Stimulated activated CD4-positive, alpha-beta T cell treated with anti-CD3 and anti-CD28 coated beads, Interleukin-2, amount 100 ng/mL, for 24 hours (primary cell): ENCODE measurements around the gene RANBP3L.
"Not testable (repeated sequence)": the region's sequence is repeated elsewhere in the genome, so short reads cannot be mapped to it uniquely, and the experiment has no call there.

Experiments
- DNase-seq, 2 donors: peaks; one replicate each; pipeline ENCODE4 v3.0.0-alpha.2; 2020

Gene RANBP3L, protein sequence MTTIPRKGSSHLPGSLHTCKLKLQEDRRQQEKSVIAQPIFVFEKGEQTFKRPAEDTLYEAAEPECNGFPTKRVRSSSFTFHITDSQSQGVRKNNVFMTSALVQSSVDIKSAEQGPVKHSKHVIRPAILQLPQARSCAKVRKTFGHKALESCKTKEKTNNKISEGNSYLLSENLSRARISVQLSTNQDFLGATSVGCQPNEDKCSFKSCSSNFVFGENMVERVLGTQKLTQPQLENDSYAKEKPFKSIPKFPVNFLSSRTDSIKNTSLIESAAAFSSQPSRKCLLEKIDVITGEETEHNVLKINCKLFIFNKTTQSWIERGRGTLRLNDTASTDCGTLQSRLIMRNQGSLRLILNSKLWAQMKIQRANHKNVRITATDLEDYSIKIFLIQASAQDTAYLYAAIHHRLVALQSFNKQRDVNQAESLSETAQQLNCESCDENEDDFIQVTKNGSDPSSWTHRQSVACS

DNA sequence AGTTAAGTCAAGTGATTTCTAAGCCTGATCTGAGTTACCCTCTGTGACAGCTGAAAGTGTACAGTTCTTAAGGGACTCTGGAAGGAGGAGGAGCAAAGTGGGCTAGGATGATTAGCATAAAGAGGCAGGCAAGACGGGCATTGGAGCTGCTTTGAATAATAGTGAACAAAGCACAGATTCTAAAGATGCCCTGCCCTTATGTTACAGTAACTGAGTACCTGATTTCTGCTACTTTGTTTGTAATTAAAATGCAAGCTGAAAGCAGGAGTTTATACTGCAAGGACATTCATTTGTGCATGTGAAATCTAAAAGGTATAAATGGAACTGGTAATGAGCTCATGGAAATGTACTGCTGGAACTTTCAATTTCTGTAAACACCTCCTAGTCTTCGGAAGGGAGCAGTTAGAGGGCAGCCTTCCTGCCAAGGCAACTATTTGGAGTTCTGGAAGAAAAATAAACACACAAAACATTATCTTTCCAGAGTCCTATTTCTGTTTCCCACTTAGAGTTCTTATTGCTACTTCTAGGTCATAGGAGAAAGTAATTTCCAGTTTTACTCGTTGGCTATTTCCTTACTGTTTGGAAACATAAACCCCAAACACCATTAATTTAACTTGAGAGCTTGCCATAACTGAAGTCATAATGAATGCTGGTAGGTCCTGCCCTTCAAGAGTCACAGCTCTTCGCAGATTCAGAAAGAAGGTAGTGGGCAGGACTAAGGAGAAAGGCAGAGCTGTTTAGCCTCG is at the start of gene RANBP3L:
Gene RANBP3L (minus strand): TSS at position 45 of the 746 bp plus-strand sequence. CDS start 486 bp downstream, outside the sequence.
- DNase-seq = no peak

DNA sequence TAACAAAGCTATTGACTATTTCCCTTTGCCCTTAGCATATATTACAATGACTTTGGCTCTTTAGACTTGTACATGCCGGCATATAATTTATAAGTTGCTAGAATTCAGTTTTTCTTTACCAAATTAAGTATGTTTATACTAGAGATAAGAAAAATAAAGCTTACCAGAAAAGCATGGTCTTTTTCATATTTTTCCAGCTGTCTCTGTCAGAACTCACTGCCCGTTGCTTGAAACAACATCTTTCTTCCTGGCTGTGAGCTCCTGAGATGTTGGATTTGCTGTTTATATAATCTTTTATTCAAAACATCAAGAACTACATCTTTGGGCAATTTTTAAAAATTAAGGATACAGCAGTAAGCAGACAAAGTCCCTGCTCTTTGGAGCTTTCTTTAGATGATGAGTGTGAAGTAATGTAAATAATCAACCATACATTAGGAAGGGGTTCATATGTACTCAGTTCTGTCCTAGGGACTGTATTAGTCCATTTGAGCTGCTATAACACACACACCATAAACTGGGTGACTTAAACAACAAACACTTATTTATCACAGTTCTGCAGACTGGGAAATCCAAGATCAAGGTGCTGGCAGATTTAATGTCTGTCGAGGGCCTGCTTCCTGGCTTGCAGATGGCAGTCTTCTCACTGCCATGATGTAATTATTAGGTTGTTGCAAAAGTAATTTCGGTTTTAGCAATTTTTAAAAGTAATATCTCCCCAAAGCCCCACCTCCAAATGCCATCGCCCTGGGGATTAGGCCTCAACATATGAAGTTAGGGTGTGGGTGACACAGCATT is 45.4 kb upstream of the RANBP3L start:
- DNase-seq = no peak

DNA sequence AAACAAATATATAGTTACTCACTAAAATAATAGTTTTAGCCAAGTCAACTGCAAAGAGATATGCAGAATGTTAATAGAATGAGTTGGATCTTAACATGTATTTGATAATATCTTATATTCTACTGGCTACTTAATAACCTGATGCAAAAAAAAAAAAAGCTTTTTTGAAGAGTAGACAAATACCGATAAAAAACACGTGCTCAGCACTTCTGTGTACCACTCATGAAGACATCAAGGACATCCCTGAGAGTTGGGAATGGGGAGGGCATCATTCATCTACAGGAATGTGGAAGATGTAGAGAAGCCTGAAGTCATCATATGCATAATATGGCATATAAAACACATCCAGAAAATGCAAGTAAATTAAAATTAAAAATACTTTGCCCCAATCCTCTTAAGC is 43.2 kb upstream of the RANBP3L start:
- no peak for DNase-seq

DNA sequence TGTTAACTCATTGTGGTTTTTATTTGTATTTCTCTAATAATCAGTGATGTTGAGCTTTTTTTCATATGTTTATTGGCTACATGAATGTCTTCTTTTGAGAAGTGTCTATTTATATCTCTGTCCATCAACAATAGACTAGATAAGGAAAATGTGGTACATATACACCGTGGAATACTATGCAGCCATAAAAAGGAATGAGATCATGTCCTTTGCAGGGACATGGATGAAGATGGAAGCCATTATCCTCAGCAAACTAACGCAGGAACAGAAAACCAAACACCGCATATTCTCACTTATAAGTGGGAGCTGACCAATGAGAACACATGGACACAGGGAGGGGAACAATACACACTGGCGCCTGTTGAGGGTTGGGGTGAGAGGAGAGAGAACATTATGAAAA is 40.0 kb upstream of the RANBP3L start:
- DNase-seq = not testable (repeated sequence)

DNA sequence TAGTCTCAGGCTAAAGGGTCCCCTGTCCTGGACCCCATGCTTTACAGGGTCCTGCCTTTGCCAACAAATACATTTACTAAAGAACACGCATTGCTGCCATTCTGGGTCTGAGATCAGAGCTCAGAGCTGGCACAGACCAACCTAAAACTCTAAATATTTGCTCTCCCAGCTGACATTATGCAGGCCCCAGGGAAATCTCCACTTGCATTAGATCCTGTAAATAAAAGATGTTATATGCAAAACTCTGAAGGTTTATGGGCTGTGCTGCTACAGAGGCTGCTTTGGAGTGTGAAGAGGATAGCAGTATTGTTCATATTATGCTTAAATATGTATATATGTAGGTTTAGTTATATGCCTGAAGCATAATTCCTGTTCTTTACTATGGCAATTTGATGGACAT is 35.9 kb upstream of the RANBP3L start:
- DNase-seq = no peak

DNA sequence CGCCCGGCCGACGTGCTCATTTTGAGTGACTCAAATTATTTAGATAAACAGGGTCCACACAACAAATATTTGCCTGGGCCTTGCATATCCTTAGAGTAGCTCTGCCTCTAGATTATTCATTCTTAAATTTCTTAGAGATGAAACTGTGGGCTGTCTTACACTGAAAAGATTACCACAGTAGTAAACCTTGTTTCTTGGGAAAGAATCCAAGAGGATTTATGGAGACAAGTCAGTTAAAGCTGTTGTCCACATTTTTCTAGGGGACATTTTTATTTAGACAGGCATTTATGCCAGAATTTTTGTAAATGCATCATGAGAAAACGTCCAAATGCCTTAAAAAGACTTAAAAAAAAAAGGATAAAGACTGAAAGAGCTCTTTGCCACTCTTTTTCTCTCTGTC is 32.6 kb upstream of the RANBP3L start:
- DNase-seq = no peak

DNA sequence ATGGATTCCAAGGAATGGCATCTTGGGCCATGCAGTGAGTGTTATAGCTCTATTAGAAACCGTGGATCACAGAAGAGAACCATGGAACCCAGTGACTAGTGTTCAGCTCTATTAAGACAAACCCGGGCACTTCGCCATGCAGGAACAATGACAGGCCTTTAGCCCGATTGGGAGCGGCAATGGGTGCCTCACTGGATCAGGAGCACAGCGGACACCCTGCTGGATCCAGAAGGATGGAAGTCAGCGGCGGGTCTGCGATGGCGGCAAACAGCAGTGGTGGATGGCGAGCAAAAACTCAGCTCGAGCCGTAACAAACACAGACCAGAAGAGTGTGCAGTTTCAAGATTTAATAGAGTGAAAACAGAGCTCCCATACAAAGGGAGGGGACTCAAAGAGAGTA is 31.0 kb upstream of the RANBP3L start:
- DNase-seq = not testable (repeated sequence)

DNA sequence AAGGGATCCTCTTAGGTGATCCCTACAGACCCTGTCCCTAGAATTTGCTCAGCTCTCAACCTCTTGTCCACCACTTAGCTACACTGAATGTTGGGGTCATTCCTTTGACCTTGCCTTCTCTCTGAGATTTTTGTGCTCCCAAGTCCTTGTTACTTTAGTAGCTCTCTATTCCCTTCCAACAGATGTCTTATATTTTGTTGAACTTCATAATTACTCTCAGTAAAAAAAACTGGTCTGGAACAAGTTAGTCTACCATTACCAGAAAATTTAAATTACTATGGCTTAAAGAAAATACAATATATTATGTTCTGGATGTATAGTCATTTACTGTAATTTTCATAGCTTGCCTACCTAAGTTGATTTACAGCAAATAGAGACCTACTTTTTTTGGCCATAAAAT is 23.5 kb upstream of the RANBP3L start:
- DNase-seq = no peak

DNA sequence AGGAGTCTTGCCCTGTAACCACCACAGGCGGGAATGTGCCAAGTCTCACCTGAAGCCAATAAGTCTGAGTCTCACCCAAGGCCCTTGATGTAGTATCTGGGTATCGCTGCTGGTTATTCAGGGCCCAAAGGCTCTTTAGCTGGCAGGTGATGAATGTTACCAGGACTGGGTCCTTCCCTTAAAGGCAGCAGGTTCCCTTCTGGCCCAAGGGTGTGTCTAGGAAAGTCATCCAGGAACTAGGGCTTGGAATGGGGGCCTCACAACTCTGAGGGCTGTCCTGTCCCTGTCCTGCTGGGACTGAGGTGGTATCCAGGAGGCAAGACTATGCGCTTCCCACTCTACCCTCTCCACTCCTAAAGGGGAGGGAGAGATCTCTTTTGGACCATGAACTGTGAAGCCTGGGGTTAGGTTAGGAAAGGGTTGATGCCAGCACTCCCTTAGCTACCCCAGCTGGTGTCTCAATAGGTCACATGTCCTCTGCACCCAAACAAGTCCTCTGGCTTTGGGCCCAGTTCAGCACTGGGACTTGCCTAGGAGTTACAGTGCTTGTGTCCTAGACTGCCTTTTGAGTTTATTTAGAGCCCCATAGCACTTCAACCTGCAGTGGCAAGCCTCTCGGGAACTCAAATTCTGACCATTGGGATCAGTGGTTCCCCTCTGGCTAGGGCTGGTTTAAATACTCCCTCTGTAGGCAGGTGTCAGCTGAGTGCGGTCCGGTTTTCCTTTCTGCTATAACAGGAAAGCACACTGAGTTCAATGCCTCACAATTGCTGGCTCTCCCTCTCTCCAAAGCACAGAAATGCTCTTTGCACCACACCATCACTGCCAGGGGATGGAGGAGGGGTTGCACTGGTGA is 22.5 kb upstream of the RANBP3L start:
- no peak for DNase-seq

DNA sequence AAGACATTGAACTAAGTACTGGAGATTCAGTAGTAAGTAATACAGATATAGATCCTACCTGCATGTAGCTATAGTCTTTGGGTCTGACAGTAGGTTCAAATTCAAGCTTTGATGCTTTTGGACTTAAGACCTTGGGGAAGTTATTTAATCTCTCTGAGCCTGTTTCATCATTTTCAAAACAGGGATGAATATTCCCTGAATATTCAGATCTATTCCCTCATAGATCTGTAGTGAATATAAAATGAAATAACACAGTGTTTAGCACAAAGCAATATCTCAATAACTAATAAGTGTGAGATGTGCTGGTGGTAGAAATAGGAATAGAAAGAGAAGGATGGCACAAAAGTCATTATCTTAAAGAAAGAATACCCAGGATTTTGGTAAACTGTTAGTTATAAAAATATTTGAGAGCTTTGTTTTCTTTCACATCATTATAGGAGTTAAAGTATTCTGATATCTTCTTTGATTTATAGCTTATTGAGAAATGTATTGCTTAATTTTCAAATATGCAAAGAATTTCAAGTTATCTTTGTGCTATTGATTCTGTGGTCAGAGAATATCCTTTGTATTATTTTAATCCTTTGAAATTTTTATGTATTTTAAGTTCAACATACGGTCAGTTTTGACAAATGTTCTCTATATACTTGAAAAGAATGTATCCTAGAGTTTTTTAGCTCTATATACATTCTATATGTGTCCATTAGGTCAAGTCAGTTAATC is 11.4 kb upstream of the RANBP3L start:
- DNase-seq = no peak

DNA sequence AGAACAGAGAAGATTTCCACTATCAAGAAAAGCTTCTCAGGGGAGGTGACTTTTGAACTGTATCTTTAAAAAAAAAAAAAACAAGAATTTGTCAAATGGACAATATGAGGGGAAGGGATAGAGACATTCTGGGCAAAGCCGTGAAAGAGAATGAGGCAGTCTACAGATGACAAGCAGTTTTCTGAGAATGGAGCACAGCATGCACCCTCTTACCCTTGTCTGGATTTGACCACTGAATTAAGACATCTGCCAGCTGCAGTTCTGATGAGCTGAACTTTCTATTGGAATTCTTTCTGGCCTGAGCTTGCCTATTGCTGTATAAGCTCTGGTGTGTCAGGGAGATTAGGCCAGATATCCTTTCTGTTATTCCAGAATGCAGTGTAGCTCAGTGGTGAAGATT is 10.3 kb upstream of the RANBP3L start:
- no peak for DNase-seq

DNA sequence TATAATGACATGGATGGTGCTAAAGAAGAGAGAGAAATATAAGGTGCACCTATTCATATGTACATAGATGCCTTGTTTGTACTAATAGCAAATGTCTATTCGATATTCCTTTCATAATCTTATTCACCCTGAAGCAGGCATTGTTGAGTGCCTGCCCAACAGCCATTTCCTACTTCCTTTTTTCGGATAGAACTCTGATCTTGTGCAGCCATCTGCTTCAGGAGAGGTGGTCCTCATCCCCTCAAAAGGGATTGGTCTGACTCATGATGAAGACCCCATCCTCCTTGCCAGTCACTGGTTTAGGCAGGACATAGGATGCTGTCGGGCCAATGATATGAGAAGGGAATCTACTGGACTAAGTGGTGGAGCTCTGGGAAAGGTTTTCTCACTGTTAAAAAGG is 8.4 kb upstream of the RANBP3L start:
- DNase-seq = no peak

DNA sequence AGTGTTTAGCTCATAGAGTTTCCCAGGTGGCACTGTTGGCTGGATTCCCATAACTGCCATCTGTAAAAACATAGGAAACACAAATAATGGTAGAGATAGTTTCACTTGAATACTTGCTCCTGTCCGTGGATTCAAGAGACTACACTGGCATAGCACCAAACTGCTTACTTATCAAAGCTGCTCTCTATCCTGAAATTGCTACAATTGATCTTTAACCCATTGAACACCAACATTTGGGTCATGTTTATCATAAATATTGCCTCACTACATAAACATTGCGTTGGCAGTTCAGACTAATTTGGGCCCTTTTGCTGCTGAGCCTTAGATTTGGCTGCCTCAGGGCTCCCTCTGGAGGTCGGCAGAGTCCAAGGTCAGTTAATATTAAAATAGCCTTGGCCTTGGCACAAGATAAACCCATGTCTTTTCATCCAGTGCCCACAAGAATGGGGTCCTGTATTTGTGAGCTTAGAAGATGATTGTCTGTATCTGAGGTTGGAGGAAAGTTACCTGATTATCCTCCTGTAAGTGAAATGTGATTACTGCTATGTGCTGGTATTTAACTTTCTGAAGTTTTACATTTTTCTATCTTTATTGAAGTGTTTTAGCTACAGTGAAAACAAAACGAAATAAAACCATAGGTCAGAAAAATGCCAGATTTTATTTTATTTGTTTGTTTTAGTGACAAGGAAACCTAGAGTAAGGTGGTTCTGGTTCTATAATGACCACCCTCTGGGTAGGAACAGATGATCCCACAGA is 4.0 kb upstream of the RANBP3L start:
- peak in 1 of 2 donors; percentile 10 for DNase-seq

DNA sequence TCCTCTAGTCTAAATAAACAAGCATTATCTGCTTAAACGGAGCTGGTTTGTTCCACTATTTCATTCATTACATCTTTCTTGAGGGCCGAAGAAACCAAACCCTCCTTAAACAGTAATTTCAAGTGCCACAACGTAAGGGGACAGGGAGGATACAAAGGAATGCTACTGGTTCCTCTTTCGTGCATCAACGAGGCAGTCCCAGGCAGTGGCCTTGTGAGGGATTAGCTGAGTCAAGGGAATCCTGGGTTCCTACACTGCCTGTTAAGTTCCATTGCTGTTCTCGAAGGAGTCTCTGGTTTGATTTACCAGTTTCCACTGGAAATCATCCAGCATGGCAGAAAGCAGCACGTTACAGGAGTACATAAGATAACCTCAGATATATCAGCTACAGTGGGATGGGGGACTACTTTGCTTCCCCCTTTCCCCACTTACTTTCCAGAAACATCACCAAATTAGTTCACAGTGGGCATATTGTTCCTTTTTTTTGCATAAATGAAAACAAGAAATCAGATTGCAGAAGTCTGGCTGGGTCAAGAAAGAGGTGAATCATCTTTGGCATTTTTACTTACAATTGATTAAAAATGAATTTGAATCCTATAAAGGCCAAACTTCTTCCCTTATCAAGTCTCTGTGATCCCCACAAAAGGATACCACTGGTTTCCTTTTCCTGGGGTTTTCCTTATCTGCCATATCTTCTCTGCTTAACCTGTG is 2.5 kb upstream of the RANBP3L start:
- no peak for DNase-seq

DNA sequence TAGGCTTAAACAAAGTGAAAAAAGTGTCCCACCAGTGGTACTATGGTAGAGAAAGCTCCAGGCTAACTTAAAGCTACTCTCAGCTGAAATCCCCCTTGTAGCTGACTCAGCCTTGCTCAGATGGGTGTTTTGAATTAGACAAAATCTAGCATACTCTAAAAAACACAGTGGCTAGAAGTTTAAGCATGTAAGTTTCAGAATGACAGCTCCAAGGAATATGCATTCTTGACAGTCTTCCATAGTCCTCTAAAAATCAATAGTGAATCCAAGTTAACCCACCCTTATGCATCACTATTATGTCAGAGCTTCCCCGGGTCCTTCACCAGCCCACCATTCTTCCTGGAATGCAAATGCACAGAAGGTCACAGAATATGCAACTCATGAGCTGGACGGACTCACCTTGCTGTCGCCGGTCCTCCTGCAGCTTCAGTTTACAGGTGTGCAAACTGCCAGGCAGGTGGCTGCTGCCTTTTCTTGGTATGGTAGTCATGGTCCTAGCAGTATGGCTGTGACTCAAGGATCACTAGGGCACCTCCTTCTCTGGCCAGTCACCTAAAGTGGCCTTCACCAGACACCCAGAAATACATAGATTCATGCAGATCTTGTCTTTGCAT is 668 bp downstream of the RANBP3L start:
- no peak for DNase-seq

DNA sequence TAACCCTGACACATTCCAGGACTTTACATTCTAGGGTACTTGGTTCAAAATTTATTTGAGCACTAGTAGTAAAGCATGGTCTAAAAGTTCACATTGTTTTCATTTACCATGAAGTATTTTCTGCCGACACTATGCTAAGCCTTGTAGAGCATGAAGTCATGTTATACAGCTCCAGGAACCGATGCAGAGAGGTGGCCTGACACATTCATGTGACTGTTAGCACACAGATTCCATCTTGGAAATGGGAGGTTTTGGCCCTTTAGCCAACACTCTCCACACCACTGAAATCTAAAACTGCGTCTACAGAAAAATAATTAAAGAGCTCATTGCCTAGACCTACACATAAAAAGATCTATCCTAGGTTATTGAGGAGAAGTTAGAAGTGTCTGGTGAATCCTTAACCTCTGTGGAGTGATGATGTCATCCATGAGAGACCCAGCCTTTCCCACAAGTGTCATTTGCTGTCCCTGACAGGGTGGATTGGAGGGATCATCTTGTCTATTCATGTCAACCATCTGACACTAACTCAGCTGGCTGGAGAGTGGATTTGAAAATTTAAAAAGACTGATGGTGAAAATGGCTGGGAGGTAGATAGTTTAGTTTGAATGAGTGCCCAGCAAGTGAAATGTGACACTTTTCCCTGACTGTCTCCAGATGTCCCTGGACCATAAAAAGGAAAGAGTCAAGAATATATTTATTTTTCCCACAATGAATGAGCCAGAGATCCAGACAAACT is 1.3 kb downstream of the RANBP3L start:
- no peak for DNase-seq

DNA sequence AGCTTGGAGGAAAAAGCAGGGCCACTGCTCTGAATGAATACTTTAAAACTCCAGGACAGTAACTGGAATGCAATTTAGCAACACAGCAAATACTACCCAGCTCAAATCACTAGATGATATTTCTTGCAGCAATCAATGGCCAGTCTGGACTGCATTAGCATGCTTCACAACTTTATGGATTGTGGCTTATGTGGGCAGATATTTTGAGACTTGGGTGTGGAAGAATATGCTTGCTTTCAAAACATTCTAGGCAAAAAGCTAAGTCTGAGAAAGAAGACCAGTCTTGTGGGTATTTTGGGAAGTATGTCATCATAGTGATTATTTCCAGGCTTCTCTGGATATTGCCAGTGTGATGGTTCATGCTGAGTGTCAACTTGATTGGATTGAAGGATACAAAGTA is 3.1 kb downstream of the RANBP3L start:
- DNase-seq = no peak

DNA sequence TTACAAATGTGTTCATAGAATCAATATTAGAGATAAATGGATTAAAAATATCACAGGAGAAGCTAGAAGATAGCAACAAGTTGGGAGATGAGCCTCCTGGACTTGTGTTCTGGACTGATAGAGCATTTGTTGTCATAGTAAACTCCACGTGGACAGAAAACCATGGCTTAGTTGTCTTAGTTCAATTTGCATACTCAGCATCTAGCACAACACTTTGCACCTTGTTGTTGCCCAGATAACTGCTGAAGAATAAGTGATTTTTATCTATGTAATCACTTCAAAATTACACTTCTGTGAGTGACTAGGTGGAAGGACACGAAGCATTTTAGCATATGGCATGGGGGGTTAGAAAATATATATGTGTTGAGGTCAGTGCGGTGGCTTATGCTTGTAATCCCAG is 4.0 kb downstream of the RANBP3L start:
- DNase-seq = no peak
